Lower leg skin (tissue), 3 donors: ENCODE data around the gene CFLAR.

Source experiments
- CTCF ChIP-seq, 3 donors: fragments of 450-650 bp; IDR thresholded peaks; one replicate each; pipeline ENCODE4 v1.5.1; 2016; ENCODE audit warnings: antibody characterized with exemption in 3 of 3, mild to moderate bottlenecking in 3 of 3, moderate library complexity in 2 of 3
- POLR2A ChIP-seq, 2 donors: fragments of 450-650 bp; IDR thresholded peaks; one replicate each; pipeline ENCODE4 v1.6.1; 2016 to 2017; ENCODE audit warnings: antibody characterized with exemption in 2 of 2, mild to moderate bottlenecking in 1 of 2, moderate library complexity in 1 of 2

- TF ChIP-seq CTCF (IDR thresholded peaks at IDR 0.05) (no peak), POLR2A (IDR thresholded peaks at IDR 0.05) (no peak)
These were observed 103.5 kb downstream of the CFLAR start for GRCh38 chr2:201219328-201220096.
